Stimulated activated CD4-positive, alpha-beta T cell treated with anti-CD3 and anti-CD28 coated beads, Interleukin-2, amount 100 ng/mL, for 4 hours (primary cell): ENCODE results near the gene TP53I13.
"Not testable (repeated sequence)": the region's sequence is repeated elsewhere in the genome, so short reads cannot be mapped to it uniquely, and the experiment has no call there.

Experiments
- DNase-seq: peaks from one replicate; pipeline ENCODE4 v3.0.0-alpha.2; 2020; ENCODE audit warnings: low read depth

Gene TP53I13

GRCh38 chr17:29568331-29569244 is at the start of gene TP53I13:
Gene TP53I13 (plus strand): TSS chr17:29568701. CDS start chr17:29568759, 58 bp downstream.
- peak; percentile 91 for DNase-seq

- DNase-seq: no peak
Measured at GRCh38 chr17:29524692-29525091, 43.8 kb upstream of the TP53I13 start.

GRCh38 chr17:29526322-29526721 is 42.2 kb upstream of the TP53I13 start:
- DNase-seq: no peak

- DNase-seq: no peak
Measured at GRCh38 chr17:29533976-29534375, 34.5 kb upstream of the TP53I13 start.

- DNase-seq: no peak
Measured at GRCh38 chr17:29544066-29544465, 24.4 kb upstream of the TP53I13 start.

- DNase-seq: no peak
Measured at GRCh38 chr17:29546085-29546484, 22.4 kb upstream of the TP53I13 start.

GRCh38 chr17:29546830-29547229 is 21.7 kb upstream of the TP53I13 start:
- no peak for DNase-seq

GRCh38 chr17:29549177-29549923 is 19.2 kb upstream of the TP53I13 start:
- no peak for DNase-seq

GRCh38 chr17:29555840-29556239 is 12.7 kb upstream of the TP53I13 start:
- DNase-seq: no peak

GRCh38 chr17:29557085-29557738 is 11.3 kb upstream of the TP53I13 start:
- no peak for DNase-seq

- DNase-seq: no peak
Measured at GRCh38 chr17:29557739-29558116, 10.8 kb upstream of the TP53I13 start.

GRCh38 chr17:29558139-29558538 is 10.4 kb upstream of the TP53I13 start:
- DNase-seq: not testable (repeated sequence)

GRCh38 chr17:29559640-29560039 is 8.9 kb upstream of the TP53I13 start:
- DNase-seq: no peak

GRCh38 chr17:29560316-29560715 is 8.2 kb upstream of the TP53I13 start:
- DNase-seq: no peak

- no peak for DNase-seq
Measured at GRCh38 chr17:29561554-29562517, 6.7 kb upstream of the TP53I13 start.

- no peak for DNase-seq
Measured at GRCh38 chr17:29562615-29563014, 5.9 kb upstream of the TP53I13 start.

GRCh38 chr17:29563816-29564215 is 4.7 kb upstream of the TP53I13 start:
- no peak for DNase-seq

GRCh38 chr17:29565643-29566472 is 2.6 kb upstream of the TP53I13 start:
- DNase-seq: no peak

GRCh38 chr17:29566473-29567303 is 1.8 kb upstream of the TP53I13 start, which contains the start of gene ABHD15:
Gene ABHD15 (minus strand): TSS chr17:29567037. CDS start chr17:29566966, 71 bp downstream.
- no peak for DNase-seq

GRCh38 chr17:29567304-29567553 is 1.3 kb upstream of the TP53I13 start:
- no peak for DNase-seq
